Inflammatory macrophage treated with lipopolysaccharide for 1 hour (primary cell): Measurements from ENCODE around the gene MEIS1.
"Not testable (repeated sequence)": the region's sequence is repeated elsewhere in the genome, so short reads cannot be mapped to it uniquely, and the experiment has no call there.

Source experiments
- DNase-seq, 2 donors: peaks; one replicate each; pipeline ENCODE4 v3.0.0-alpha.2; 2020 to 2022

MEIS1 gene

DNA sequence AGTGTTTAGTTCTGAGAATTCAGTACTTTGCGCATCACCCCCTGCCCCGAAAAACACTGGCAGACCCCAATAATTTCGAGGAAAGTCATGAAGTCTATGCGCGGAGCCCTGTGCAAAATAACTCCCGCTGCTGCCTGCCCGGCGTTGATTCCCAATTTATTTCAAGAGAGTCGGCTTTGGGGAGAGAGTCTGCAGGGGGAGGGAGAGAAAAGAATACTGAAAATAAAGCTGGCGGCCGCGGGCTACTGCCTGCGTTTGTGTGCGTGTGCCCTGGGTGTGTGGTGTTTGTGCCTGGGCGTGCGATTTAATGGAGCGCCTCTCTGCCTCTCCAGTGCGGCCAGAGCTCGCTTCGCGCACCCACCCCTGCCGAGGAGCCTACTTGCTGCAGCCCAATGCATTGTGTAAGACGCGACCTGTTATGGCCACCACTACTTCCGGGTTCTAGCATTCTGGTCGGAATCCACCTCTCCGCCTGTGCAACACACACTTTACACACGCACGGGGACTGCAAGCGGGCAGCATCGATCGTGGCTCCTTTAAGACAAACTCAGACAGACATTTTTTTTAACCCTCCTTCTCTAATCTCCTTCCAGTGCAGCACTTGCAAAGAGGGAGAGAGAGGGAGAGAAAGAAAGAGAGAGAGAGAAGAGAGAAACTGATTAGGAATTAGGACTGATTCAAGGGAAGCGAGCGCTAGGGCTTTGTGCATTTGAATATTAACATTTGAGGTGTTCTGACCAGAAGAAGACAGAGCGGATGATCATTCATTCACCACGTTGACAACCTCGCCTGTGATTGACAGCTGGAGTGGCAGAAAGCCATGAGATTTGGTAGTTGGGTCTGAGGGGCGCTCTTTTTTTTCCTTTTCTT is at the start of gene MEIS1:
Gene MEIS1 (plus strand): TSS at position 447 of the 870 bp plus-strand sequence. CDS start 732 bp downstream, outside the sequence.
- peak; percentile 70 to 72 for DNase-seq

DNA sequence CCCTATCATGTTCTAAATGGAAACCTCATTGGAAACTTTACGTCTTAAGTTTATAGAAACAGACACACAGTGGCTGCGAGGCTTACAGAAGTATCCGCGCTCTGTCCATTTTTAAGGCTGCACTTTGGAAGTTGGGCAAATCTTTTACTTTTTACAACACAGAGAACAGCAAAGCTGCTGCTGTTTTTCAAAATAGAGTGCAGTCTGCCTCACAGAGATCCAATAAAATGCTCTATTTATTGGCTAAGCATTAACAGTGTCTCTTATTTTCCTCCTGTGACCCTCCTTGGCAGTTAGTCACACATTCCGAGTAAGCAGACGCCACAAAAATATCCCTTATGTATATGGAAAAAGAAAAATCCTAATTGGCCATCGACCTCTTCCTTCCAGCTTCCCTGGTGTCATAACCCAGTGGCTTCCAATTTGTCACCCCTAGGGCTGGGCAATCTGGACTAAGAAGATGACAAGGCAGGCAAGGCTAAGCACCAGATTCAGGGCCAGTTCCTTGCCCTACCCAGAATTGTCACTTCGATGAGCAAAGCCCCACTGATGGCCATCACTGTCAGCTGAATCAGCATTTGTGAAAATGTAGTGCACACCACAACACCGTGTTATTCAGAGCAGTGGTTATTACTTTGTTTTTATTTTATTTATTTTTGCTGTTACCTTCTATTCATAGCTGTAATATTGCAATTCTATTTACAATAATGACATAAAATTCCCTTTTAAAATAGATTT is 47.7 kb upstream of the MEIS1 start:
- DNase-seq, result no peak

DNA sequence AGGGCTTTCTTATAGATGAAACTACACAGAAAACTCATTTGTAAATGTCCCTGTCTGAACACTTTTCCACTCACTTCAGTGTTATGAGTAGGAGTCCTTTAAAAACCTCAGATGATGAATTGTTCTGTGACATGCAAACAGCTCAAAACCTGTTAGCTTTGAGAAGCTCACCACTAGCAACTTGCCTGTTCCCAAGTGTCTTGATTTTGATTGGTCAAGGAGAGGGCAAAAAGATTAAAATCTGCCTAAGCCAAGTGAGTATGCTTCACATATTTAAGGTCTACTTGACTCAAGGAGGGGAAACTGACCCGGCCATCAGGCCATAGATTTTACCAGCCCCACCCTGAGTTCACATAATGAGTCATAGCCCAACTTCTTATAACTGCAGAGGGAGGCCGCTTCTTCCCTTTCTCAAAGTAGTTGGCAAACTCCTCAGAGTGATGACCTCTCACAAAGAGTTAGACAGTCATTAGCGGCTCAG is 45.2 kb upstream of the MEIS1 start:
- DNase-seq, result no peak

DNA sequence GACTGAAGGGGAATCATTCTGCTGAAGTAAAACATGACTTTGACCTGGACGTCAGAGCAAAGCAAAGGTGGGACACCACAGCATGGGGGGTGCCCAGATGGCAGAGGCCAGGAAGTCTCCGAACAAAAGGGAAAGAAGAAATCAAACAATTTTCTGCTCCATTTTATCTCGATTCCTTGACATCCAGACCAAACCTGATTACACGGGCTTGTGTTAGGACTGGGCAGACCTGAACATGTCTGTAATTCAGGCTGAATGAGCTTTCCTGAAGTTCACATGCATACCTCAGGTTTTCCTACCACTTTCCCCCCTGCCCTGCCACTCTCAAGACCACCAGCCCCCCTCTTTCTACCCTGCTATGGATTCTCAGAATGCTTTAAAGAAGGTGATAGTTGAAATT is 44.8 kb upstream of the MEIS1 start:
- no peak for DNase-seq

DNA sequence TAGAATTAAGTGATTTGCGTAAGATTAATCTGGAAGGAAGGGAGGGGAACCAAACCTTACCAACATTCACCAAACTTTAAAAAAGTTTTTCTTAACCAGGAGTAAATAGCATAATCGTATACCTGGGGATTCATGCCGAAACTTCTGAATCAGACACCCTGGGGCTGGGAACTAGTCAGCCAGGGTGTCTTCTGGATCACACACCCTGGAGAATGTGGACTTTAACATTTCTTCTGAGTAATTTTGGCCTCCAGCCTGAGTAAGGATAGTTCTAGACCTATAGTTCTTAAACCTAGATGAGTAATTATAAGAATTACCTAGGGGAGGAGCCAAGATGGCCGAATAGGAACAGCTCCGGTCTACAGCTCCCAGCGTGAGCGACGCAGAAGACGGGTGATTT is 44.1 kb upstream of the MEIS1 start:
- no peak for DNase-seq

DNA sequence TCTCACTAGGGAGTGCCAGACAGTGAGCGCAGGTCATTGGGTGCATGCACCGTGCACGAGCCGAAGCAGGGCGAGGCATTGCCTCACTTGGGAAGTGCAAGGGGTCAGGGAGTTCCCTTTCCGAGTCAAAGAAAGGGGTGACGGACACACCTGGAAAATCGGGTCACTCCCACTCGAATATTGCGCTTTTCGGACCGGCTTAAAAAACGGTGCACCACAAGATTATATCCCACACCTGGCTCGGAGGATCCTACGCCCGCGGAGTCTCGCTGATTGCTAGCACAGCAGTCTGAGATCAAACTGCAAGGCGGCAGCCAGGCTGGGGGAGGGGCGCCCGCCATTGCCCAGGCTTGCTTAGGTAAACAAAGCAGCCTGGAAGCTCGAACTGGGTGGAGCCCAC is 43.7 kb upstream of the MEIS1 start:
- DNase-seq, result not testable (repeated sequence)

DNA sequence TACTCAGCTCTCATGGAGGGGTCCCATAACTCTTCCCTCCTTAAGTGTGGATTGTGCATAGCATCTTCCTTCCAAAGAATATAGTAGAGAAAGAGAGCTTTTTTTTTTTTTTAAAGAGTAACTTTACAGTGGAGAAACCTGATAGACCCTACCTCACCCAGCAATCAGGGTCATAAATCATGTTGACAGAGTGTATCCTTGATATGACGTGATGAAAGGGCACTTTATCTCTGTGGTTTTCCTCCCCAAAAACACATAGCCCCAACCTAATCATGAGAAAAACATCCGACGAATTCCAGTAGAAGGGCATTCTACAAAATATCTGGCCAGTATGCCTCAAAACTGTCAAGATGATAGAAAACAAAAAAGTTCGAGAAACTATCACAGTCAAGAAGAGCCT is 29.5 kb upstream of the MEIS1 start:
- no peak for DNase-seq

DNA sequence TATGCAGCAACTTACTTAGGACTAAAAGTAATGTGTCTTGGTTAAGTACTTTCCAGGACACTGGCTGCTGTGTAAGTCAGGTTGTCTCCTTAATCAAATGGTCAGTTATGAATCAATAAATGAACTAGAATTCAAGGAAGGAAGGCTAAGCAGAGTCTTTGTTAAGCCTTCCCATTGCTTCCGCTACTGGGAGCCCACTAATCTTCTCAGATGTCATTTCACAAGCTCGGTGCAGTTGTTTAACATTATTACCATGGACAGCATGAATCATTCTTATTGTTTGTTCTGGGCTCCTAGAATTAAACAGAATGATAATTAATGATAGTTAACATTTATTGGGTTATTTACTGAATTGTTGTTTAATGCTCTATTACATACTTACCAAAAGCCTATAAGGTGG is 26.0 kb upstream of the MEIS1 start:
- DNase-seq, result no peak

DNA sequence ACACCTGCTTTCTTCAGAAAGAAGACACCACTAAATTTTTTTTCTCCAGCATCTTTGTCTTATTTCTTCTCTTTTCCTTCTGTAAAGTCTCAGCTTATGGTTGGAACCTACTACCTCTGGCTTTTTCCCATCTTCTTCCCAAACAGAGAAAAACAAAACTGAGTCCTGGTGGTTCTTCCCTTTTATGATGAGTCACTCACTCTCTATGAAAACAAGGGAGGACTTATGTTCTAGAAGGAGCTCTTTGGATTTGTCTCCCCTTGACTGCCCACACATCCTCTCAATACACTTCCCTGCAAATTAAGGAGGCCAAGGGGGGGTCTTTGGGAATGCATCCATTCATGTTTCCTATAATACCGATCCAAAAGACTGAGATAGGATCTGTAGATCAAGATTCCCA is 22.1 kb upstream of the MEIS1 start:
- no peak for DNase-seq

DNA sequence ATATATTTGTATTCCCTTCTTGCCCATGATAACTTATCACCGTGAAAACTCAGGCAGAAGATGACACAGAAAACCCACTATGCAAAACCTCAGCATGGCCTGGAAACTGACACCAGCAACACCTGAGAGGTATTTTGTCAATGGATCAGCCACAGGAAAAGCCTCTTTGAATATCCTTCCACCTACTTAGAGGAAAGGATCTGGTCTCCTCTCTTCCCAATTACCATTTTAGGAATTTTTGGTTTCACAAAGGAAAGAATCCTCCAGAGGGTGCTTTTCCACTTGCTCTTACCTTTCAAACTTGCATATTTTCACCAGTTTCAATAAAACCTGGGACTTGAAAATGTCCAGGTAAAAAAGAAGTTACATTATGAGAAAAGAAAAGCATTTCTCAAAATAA is 20.0 kb upstream of the MEIS1 start:
- no peak for DNase-seq

DNA sequence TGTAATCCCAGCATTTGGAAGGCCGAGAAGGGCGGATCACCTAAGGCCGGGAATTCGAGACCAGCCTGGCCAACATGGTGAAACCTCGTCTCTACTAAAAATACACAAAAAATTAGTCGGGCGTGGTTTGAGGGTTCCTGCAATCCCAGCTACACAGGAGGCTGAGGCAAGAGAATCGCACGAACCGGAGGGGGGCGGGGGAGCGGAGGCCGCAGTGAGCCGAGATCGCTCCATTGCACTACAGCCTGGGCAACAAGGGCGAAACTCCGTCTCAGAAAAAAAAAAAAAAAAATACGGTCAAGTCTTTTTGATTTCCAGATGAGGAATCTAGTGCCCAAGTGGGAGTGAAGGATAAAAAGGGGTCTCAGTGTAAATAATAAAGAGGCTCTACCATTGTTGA is 16.5 kb upstream of the MEIS1 start:
- DNase-seq, result no peak

DNA sequence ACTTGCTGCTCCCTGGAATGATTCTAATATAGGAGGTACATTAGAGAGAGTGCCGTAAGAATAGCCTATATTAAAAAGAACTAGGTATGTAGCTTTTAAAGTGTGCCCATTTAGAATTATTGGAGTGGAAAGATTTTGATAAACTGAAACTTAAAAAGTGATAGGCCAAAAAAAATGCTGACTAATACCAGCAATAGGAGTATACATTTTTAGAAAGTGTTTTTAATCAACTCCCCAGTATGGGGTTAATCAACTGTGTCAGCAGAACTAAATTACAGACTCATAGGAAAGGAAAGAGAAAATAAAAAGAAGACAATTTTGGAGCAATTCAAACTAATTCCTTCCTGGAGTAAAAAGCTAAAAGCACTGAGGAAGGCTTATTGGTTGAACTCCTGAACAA is 13.3 kb upstream of the MEIS1 start:
- no peak for DNase-seq

DNA sequence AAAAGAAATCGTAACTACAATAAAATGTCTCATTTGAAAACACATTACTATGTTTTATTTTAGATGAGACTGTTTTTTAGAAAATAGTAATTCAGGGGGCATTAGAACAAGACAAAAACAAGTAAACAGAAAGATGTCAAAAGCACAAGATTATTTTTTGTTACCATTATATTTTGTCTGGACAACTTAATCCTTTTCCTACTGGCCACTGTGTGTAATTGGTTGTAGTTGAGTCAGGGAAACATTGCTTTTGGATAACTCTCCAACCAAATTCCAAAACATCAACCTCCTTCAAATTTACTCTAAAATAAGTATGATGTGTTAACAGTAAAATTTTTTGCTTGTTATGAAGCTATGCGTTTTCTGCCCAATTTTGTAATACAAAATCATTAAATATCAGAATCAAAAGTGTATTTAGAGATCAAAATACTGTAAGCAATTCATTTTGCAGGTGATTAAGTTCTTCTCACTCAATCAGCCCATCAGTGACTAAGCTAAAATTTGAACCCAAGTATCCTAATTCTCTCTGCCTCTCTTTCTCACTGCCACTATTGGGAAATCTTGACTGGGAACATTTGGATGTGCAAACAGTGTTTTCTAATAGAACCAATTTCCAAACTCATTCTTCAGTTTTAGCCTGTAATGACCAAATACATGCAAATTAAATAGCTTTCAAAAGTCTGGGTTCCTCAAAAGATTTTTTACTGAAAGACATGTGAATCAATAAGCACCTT is 11.4 kb upstream of the MEIS1 start:
- DNase-seq, result no peak

DNA sequence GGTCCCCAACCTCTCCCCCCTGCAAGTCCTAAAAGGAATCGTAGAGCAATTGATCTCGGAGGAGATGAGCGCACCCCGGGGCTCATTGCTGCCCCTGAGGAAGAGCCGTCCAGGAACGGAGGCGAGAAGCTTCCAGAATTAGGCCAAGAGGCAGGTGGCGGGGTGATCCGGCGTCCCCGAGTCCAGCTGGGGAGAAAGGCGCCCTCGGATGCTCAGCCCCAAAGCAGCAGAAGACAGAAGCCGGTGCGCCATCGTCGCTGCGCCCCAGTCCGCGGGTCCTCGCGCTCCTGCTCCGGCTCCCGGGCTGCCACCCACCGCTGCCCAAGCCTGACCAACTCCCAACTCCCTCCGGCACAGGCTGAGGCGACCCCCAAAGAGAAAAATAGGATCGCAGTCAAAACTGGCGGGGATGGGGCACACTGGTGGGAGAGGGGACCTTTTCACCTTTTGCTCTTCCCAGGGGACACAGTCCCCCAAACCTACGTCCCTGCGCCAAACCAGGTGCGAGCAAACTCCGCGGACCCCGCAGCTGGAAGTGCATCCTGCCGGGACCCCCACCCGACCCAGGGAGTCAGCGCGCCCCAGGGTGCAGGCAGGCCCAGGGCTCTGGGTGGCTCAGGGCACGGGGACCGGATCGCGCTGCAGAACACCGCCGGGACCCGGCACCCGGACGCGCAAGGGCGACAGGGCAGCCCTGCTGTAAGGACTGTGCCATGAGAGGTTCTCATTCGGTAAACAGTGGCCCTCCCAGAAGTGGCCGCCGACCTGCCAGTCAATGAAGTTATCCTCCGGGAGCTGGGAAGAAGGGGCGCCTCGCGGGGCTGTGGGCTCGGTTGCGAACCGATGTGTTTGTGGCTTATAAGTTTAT is 8.4 kb upstream of the MEIS1 start:
- DNase-seq, result no peak

DNA sequence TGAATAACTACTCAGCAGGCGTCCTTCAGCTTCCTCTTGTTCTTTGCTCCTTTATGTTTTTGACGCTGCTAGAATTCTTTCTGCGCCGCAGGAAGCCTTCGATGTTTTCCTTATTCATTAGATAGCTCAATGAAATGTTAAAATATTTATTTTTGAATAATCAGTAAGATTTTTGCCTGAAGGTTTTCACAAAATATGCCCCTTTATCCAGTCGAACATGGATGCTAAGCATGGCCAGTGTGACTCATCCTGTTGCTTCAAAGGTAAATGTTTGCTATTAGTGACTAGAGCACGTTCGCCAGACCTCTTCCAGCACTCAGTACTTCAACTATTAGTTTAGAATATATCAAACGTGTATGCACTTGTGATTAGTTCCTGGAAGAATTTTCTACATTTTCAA is 7.6 kb upstream of the MEIS1 start:
- no peak for DNase-seq

DNA sequence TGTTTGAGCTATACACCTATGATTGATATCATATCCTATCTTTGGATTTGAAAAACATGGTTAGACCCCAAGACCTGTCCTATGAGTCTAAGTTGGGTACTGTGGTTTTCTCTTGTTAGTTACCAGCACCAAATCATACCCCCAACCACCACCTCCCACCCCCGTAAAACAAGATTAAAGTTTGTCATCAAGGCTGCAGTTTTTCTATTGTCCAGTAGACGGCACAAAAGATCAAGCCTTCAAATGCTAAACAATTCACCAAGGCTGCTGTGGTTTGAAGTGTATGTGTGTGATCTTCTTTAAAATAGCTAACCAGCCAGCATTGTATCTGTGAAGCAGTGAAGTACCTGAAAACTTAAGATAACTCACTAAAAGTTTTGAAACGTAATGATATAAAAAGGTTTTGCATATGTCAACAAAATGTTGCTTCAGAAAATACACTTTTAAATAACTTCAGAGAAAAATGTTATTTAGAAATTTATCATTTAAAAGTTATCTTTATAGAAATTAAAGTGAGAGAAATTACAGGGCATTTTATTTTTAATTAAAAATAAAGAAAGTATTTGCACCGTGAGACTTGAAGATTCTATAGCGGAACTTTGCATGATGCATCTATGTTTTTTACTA is 5.8 kb upstream of the MEIS1 start:
- DNase-seq, result peak; percentile 26 to 64

DNA sequence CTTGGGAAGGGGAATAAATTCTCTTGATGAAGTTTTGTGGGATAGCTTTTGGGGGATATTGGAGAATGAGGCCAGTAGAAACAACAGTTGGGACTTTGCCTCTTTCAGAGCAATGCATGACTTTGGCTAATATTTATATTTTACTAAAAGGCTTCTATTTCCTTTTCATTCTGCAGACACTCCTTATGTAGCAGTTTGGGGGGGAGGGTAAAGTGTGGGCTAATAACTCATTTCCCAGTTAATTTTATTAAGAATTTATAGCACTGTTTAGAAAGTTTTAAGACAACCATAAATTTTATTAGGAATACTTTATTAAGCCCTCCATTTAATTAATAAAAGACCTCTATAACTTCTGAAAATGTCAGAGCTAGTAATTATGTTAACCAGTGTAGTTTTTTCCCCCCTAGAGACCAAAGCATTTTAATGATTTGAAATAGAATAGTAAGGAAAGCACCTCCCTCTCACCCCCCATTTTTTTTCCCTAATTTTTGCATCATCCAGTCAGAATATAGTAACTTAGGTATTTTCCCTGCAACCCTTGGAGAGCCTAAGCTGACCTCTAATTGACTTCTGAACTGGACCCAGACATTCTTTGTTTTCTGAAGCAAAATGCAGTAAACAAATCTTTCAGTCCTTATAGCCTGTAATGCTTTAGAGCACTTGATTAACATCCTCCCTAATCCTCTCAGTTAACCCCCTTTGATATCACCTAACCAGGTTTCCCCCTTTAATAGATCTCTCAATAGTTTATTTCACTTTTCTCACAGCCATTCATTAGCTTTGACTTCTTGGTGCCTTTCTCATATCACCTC is 5.0 kb upstream of the MEIS1 start:
- no peak for DNase-seq

DNA sequence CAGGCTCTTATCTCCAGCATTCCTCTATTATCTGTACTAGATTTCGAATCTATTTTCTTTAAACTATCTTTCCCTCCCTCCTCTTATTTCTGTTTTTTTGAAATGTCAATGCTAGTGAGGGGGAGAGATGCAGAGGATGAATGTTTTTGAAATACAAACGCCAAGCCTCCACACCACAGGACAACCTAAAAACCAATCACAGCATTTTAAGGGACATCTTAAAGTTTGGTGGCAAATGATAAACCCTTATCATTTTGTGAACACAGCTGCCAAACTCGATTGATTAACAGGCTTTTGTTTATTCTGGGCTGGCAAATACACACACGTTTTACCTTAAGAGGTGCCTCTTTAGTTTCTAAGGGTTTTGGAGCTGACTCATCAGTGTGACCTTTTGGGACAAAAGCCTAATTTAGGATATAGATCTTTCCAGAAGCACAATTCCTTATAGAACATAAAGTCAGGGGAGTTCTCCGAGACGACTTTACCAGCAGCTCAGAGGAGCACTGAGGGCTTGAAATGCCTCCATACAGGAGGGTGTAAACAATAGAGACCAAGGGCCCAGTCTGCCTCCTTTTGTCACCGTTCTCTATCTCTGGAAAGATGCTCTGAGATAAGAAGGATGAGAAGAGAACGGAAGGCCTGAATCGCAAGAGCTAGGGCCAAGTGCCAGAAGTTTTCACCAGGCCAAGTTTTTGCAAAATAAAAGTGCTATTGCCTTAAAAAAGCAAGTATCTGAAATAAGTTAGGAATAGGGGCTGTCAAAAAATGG is 4.2 kb upstream of the MEIS1 start:
- DNase-seq, result no peak

DNA sequence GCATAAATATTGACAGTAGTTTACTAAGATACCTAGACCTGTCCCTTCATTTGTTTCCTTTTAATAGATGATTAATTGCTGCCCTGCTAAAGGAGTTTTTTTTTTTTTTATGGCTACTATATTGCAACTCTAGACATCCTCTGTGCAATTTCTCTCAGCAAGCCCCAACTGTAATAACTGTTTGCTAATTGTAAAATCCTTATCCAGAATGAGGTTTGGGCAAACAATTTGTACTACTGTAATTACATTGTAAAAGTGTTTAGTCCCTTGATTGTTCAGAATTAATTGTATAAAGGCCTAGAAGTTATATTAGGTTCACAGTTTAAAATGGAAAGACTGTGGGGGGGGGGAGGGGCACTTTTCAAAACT is 3.7 kb upstream of the MEIS1 start:
- no peak for DNase-seq

DNA sequence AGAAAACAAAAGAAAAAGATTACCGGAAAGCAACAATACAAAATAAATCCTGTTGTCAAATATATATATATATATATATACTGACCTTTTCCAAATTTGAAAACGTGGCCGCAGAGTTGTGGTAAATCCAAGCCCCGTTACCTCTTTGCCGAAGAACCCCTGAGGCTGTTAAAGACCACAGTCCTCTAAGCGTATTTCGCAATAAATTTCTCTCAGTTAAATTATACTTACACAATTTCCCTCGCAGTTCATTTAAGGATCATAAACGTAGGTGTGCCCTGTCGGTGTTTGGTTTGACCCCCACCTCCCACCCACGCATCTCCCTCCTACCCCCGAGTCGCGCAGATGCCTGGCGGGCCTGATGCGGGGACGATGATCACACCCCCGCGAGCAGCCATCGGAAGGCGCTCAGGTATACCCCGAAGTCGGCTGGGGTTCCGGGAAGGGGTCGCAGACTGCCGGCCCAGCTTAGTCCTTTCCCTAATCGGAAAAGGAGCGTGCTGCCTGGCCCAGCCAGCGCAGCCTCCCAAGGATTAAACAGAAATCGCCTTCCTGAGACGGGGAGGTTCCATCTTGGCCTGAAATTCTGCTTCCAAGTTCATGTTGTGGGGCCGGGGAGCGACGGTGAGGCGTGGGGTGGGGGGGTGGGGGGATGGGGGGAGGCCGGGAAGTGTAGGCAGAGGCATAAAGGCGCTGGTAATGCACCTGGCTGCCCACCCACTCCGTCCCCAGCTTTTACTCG is 2.9 kb upstream of the MEIS1 start:
- DNase-seq, result no peak
